Tibial nerve (tissue), 3 donors: ENCODE results near the gene C1orf174.

Experiments used
- EP300 ChIP-seq, 2 donors: sonication (generic); formaldehyde crosslinking; IDR thresholded peaks; one replicate each; pipeline ENCODE4 v1.6.1; 2017; ENCODE audit warnings: antibody characterized with exemption in 2 of 2, mild to moderate bottlenecking in 1 of 2
- POLR2A ChIP-seq, 2 donors: fragments of 450-650 bp; IDR thresholded peaks; one replicate each; pipeline ENCODE4 v1.6.1; 2017; ENCODE audit warnings: antibody characterized with exemption in 2 of 2, mild to moderate bottlenecking in 2 of 2, moderate library complexity in 2 of 2

DNA sequence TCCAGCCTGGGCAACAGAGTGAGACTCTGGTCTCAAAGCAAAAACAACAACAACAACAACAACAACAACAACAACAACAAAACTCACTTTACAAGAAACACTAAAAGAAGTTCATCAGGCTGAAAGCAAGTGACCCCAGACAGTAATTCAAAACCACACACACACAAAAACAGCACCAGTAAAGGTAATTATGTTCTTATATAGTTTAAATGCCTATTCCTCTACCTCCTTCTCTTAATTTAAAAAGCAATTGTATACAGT lies 1.7 kb downstream of the C1orf174 start:
- TF ChIP-seq EP300 (IDR thresholded peaks at IDR 0.05) (no peak), POLR2A (IDR thresholded peaks at IDR 0.05) (no peak)
